Osteocyte (in vitro differentiated cells): ENCODE data around the gene KLHL26. TPM values are rescaled to one million over a fixed set of nuclear protein-coding genes. Genes with fewer than 3 reads are reported as not detected.

Experiments used
- DNase-seq: peaks from one replicate; pipeline ENCODE4 v3.0.0; 2021; ENCODE audit warnings: mixed read lengths; ENCODE audit not compliant: unreplicated experiment; ENCODE audit errors: extremely low spot score
- H3K27ac Mint-ChIP-seq: one replicate; pipeline ENCODE4 v1.8.0; 2021; ENCODE audit warnings: mild to moderate bottlenecking, mixed read lengths; ENCODE audit not compliant: unreplicated experiment
- H3K27me3 Mint-ChIP-seq: one replicate; pipeline ENCODE4 v1.8.0; 2021; ENCODE audit warnings: mixed read lengths; ENCODE audit not compliant: unreplicated experiment
- H3K36me3 Mint-ChIP-seq: one replicate; pipeline ENCODE4 v1.8.0; 2021; ENCODE audit warnings: mixed read lengths; ENCODE audit not compliant: unreplicated experiment
- H3K4me1 Mint-ChIP-seq: one replicate; pipeline ENCODE4 v1.8.0; 2021; ENCODE audit warnings: mixed read lengths; ENCODE audit not compliant: unreplicated experiment
- H3K4me3 Mint-ChIP-seq: one replicate; pipeline ENCODE4 v1.8.0; 2021; ENCODE audit warnings: mild to moderate bottlenecking, moderate library complexity, mixed read lengths; ENCODE audit not compliant: unreplicated experiment
- H3K9me3 Mint-ChIP-seq: one replicate; pipeline ENCODE4 v1.8.0; 2021; ENCODE audit warnings: mixed read lengths; ENCODE audit not compliant: unreplicated experiment
- total RNA-seq: library from RNA; stranded (reverse); gene quantifications from 2 replicates; pipeline ENCODE4 v1.2.1, GENCODE V29; 2021
- TF ChIP-seq, protein P1 (sequence below): fragments of 200-600 bp; sonication (generic); IDR thresholded peaks from 2 replicates; pipeline ENCODE4 v1.5.0; 2021; ENCODE audit warnings: antibody characterized with exemption, mild to moderate bottlenecking, moderate library complexity

The KLHL26 gene
- total RNA-seq, 1 donor from 2014 or later, result 12.4 TPM

DNA sequence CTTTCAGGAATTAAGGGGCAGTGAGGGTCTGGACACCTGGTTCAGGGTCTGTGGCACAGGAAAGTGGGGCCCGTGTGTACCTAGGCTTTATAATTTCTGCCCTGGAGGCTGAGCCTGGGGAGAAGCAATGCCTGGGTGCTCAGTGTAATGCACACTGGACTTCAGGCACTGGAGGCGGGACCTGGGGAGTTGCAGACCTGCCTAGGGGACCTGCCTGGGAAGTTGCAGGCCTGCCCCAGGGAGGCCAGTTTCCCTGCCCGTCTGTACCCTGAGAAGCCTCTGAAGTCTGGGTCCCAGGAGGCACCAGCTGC lies 26.6 kb upstream of the KLHL26 start:
- Mint-ChIP-seq H3K4me3 (no peak overlapping the region), H3K27ac (no peak overlapping the region), H3K36me3 (peaks cover 4% of the 10 kb centered on the region), H3K9me3 (no peaks in the 10 kb centered on the region), H3K4me1 (peaks cover 25% of the 10 kb centered on the region), H3K27me3 (peaks cover 53% of the 10 kb centered on the region)
- TF ChIP-seq, protein P1, sequence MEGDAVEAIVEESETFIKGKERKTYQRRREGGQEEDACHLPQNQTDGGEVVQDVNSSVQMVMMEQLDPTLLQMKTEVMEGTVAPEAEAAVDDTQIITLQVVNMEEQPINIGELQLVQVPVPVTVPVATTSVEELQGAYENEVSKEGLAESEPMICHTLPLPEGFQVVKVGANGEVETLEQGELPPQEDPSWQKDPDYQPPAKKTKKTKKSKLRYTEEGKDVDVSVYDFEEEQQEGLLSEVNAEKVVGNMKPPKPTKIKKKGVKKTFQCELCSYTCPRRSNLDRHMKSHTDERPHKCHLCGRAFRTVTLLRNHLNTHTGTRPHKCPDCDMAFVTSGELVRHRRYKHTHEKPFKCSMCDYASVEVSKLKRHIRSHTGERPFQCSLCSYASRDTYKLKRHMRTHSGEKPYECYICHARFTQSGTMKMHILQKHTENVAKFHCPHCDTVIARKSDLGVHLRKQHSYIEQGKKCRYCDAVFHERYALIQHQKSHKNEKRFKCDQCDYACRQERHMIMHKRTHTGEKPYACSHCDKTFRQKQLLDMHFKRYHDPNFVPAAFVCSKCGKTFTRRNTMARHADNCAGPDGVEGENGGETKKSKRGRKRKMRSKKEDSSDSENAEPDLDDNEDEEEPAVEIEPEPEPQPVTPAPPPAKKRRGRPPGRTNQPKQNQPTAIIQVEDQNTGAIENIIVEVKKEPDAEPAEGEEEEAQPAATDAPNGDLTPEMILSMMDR, result no peak
- DNase-seq, result no peak

DNA sequence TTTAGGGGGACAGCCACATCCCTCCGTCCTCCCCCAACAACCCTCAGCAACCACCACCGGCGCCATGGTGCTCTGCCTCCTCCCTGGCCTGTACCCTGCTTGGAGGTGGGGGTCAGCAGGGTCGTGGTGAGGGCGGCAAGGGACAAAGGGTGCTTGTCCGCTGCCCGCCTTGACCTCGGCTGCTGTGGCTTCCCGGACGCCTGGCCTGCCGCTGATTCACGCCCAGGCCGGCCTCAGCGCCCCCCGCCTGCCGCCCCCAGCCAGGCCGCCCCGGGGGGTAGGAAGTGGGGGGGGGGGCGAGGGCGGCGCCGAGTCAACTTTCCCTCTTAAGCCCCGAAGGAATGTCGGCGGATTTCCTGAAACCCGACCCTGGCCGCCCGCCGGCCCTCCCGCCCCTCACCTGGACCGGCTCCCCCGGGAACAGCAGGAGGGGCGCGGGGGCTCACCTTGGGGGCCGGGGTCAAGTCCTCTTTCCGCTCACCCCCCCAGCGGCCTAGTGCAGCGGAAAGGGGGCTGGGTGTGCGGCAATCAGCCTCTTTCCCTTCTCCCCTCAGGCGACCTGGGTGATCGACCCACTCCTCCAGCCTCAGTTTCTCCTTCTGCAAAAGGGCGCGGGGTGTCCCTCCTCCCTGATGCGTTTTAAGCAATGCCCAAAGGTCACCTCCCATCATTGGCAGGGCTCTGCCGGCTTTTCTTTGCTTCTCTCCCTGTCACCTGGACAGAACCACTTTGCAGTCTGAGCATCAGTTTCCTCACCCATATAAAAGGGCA lies 26.1 kb upstream of the KLHL26 start:
- DNase-seq, result no peak
- Mint-ChIP-seq H3K4me3 (peak overlapping the region; percentile 10), H3K27ac (no peak overlapping the region), H3K36me3 (peaks cover 4% of the 10 kb centered on the region), H3K4me1 (peaks cover 23% of the 10 kb centered on the region), H3K27me3 (peaks cover 50% of the 10 kb centered on the region), H3K9me3 (no peaks in the 10 kb centered on the region)
- TF ChIP-seq, protein P1, result no peak

DNA sequence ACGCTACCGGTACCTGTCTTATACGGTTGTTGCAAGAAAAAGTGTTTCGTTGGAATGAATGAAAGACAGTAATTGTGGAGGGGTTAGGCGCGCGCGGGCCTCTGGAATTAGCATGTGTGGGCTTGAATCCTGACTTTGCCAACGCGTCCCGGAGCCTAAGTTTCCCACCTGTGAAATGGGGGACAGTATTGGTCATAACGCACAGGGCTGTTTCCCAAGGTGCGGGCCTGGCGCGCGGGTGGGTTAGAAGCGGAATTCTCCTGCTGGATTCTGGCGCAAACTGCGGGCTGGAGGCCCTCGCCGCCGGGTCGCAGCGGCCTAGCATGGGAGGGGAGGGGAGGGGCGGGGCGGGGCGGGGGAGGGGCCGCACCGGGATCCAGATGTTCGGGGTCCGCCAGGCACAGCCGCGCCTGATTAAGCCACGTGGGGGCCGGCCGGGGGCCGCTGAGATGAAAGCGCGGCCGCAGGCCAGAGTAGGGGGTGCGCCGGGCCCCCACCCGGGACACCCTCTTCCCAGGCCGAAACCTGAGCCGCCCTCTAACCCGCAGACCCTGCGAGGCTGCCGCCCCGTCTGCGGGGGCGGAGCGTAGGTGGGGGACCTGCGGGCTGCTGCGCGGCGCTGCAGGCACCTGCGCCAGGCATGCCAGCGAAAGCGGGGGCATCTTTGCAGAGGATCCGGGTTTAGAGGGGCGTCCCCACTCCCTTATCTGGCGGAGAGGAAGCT lies 25.3 kb upstream of the KLHL26 start:
- TF ChIP-seq, protein P1, result no peak
- Mint-ChIP-seq H3K27me3 (peaks cover 50% of the 10 kb centered on the region), H3K4me3 (peak overlapping the region; percentile 10), H3K36me3 (peaks cover 4% of the 10 kb centered on the region), H3K4me1 (peaks cover 23% of the 10 kb centered on the region), H3K9me3 (no peaks in the 10 kb centered on the region), H3K27ac (no peak overlapping the region)
- DNase-seq, result no peak

DNA sequence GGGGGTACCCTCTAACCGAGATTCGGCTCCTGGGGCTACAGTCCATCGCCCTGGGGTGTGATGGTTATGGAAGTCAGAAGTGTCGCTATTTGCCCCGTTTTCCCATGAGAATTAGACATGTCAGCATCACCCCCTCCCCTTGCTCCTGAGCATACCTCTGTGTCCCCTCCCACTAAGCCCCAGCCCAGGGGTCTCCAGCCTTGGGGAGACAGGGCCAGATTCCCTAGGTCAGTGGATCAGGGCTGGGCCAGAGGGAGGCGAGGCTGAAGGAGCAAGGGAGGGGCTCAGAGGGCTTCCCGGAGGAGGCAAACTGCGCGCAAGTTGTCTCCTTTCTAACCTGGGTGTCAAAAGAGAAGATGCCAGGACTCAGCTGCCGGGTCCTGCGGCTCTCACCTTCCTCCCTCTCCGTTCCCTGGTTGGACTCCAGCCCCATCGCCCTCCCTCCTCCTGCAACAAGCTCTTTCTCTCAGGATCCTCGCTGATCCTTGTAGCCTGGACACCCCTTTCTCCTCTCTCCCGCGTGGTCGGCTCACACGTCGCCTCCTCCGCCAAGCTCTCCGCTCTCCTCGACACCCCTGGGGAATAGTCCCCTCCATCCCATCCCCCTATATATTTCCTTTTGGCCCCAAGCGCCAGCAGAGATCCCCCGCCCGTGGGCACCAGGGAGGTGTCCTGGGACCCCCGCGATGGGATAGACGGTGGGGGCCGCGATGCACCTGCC lies 24.6 kb upstream of the KLHL26 start:
- peaks cover 50% of the 10 kb centered on the region for H3K27me3 Mint-ChIP-seq
- H3K36me3 Mint-ChIP-seq, result peaks cover 4% of the 10 kb centered on the region
- TF ChIP-seq, protein P1, result no peak
- no peaks in the 10 kb centered on the region for H3K9me3 Mint-ChIP-seq
- no peak overlapping the region for H3K27ac Mint-ChIP-seq
- DNase-seq, result no peak
- H3K4me1 Mint-ChIP-seq, result peaks cover 20% of the 10 kb centered on the region
- peak overlapping the region; percentile 73 for H3K4me3 Mint-ChIP-seq
